Peyer's patch (tissue), 4 donors: ENCODE data around the gene MDM2.

Experiments
- POLR2A ChIP-seq, 2 donors: fragments of 450-650 bp; IDR thresholded peaks; one replicate each; pipeline ENCODE4 v1.5.1; 2017; ENCODE audit warnings: antibody characterized with exemption in 2 of 2, mild to moderate bottlenecking in 2 of 2, moderate library complexity in 2 of 2
- TF ChIP-seq, protein P1 (sequence below), 6 experiments: fragments of 450-650 bp in 4 of 6; fragments of 200-600 bp in 2 of 6; sonication (generic) in 1 of 6; IDR thresholded peaks; one replicate each; pipeline ENCODE4 v1.5.1; 2017 to 2019; ENCODE audit warnings: antibody characterized with exemption in 6 of 6, mild to moderate bottlenecking in 3 of 6, moderate library complexity in 1 of 6

DNA sequence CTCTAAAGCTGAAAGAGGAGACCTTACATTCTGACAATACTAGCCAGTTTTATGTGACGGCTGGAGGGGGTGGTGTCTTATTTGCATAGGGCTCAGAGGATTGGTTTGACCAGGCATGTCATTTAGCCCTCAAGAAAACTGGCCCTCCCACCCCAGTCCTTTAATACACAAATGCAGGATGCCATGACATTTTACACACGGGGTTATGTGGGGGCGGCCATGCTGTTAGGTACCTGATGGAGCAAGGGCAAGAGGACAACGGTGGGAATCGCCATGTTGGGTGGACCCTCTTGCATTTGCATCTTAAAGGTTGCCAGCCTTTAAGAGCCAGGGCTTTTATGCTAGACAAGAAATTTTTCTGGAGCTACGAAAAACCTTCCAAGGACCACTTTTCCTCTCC, 23.3 kb downstream of the MDM2 start:
- TF ChIP-seq, protein P1, sequence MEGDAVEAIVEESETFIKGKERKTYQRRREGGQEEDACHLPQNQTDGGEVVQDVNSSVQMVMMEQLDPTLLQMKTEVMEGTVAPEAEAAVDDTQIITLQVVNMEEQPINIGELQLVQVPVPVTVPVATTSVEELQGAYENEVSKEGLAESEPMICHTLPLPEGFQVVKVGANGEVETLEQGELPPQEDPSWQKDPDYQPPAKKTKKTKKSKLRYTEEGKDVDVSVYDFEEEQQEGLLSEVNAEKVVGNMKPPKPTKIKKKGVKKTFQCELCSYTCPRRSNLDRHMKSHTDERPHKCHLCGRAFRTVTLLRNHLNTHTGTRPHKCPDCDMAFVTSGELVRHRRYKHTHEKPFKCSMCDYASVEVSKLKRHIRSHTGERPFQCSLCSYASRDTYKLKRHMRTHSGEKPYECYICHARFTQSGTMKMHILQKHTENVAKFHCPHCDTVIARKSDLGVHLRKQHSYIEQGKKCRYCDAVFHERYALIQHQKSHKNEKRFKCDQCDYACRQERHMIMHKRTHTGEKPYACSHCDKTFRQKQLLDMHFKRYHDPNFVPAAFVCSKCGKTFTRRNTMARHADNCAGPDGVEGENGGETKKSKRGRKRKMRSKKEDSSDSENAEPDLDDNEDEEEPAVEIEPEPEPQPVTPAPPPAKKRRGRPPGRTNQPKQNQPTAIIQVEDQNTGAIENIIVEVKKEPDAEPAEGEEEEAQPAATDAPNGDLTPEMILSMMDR (IDR thresholded peaks at IDR 0.05), result no peak
- TF ChIP-seq POLR2A (IDR thresholded peaks at IDR 0.05), result no peak
